Stromal cell of bone marrow (primary cell): ENCODE results near the gene MRPS27.

Experiments
- DNase-seq: peaks from one replicate; pipeline ENCODE4 v3.0.0-alpha.2; 2012; ENCODE audit warnings: low read depth

The MRPS27 gene

DNA sequence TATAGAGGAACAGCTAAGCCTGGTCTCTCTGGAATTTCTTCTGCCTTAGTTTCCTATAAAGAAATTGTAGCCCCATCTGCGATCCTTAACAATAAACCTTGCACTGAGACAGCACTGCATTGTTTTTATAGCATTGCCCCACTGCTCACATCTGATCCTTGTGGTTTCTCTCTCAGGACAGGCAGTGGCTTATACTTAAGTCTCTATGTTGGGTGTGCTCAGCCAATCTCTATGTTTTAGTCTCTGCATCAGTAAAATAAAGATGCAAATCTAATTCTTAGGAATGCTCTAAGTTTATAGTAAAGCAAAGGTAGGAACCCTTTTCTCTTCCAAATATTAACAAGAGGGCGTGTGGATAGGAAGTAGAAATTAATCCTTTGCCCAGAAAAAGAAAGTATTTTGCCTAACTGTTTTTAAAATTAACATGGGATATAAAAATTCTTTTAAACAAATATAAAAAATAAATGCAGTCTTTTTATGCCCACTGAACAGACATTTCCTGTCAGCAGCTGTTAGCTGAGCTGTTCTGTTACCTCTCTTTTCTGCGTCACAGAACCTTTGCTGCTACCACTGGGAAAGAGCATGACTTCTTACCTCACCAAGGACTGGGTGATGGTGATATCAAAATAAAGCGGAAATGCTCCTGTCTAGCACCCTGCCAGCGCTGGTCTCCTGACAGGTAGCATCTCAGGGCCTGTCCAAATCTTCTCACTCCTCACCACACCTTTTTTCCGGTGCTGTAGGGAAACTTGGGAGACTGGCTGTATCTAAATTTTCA is 29.5 kb downstream of the MRPS27 start:
- no peak for DNase-seq

GRCh38 chr5:72288924-72289323 is 31.1 kb downstream of the MRPS27 start:
- no peak for DNase-seq

DNA sequence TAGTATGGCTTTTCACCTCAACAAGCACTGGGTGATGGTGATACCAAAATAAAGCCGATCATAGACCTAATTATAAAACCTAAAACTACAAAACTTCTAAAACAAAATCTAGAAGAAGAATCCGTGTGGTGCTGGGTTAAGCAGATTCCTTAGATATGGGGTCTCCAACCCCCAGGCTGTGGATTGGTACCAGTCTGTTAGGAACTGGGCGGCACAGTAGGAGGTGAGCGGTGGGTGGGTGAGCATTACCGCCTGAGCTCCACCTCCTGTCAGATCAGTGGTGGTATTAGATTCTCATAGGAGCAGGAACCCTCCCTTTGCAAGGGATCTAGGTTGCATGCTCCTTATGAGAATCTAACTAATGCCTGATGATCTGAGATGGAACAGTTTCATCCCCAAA is 33.2 kb downstream of the MRPS27 start:
- no peak for DNase-seq

DNA sequence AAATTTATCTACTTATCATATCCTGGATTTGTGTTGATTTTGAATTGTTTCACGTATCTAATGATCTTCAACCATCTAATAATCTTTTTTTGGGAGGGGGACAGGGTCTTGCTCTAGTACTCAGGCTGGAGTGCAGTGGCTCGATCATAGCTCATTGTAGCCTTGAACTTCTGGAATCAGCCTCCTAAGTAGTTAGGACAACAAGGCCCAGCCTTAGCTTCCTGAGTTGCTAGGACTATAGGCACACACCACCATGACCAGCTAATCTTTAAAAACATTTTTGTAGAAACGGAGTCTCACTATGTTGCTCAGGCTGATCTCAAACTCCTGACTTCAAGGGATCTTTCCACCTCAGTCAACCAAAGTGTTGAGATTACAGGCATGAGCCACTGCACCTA is 34.6 kb downstream of the MRPS27 start:
- no peak for DNase-seq

- DNase-seq, result no peak
Measured at GRCh38 chr5:72284559-72285423, 35.2 kb downstream of the MRPS27 start.

DNA sequence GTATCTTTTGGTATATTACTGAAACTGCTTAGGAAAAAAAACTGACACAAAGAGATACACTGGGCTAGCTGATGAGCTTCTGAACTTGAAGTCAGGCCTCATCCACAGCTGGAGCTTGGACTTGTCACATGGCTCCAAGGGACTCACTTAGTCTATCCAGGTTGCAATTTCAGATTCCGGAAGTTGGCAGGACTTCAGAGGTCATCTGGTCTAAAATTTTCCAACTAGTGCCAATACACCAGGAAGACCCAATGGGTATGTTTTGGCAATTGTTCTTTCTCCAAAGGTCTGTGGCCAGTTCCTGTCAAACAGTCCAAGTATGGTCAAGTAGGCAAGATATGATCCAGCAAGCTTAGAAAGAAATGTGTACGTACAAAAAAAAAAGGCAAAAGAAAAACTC is 36.7 kb downstream of the MRPS27 start:
- DNase-seq, result no peak

GRCh38 chr5:72282878-72283277 is 37.2 kb downstream of the MRPS27 start:
- DNase-seq, result no peak

DNA sequence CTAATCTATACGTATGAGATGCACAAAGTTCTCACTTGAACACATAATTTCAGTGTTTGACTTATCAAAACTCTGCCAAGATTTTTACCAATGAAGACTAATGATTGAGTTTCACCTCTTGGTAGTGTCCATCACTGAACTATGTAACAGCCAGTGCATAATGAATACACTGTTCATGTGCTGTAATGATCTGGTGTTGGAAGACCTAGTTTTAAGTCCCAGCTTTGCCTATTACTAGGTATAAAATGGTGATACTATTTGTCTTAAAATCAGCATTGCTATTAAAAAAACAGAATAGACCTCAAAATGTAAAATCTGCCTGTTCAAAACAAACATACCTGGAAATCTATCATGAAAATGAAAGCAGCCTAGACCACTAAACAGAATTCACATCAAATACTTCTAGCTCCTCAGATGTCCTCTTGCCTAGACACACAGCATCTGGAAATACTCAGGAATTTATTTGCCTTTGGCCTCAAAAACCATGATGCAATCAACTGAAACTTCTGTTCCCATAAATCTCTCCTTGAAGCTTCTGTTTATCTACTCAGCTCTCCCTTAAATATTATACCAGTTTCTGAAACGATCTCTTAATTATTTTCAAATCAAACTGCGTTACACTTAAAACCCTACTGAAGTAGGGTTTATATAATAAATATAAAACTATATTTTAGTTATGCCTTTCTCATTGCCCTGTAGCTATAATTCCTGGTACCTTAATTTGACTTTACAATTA is 38.1 kb downstream of the MRPS27 start:
- DNase-seq, result peak; percentile 72

DNA sequence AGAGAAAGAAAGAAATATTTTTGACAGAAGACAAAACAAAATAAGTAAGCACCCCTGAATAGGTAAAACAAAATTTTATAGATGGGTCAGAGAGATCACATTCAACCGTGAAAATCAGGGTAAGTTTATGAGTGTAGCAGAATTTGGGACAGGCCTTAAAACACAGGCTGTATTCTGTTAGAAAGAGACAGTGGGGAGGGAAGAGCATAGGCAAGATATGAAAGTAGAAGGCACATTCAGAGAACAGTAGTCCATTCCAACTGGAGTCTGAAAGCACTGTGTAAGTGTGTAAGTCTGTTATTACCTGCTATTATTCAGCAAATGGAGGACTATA is 38.6 kb downstream of the MRPS27 start:
- DNase-seq, result no peak

GRCh38 chr5:72280581-72281069 is 39.4 kb downstream of the MRPS27 start:
- peak; percentile 47 for DNase-seq

DNA sequence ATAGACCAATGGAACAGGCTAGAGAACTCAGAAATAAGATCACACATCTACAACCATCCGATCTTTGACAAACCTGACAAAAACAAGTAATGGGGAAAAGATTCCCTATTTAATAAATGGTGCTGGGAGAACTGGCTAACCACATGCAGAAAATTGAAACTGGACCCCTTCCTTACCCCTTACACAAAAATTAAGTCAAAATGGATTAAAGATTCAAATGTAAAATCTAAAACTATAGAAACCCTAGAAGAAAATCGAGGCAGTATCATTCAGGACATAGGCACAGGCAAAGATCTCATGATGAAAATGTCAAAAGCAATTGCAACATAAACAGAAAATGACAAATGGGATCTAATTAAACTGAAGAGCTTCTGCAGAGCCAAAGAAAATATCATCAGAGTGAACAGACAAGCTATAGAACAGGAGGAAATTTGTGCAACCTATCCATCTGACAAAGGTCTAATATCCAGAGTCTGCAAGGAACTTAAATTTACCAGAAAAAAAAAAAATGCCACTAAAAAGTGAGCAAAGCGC is 43.8 kb downstream of the MRPS27 start:
- no peak for DNase-seq

GRCh38 chr5:72273547-72273946 is 46.5 kb downstream of the MRPS27 start:
- DNase-seq, result no peak

DNA sequence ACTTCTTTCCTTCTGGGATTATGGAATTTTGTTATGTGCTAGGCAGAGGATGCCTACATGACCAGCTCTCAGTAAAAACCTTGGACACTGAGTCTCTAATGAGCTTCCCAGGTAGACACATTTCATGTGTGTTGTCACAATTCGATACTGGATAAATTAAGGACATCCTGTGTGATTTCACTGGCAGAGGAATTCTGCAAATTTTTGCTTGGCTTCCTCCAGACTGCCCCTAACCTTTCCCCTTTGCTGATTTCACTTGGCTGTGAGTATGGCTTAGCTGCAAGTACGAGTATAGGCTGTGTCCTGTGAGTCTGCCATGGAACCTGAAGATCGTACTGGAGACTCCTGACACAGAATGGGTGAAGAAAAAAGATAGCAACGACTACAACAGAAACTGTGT is 47.6 kb downstream of the MRPS27 start:
- DNase-seq, result no peak

DNA sequence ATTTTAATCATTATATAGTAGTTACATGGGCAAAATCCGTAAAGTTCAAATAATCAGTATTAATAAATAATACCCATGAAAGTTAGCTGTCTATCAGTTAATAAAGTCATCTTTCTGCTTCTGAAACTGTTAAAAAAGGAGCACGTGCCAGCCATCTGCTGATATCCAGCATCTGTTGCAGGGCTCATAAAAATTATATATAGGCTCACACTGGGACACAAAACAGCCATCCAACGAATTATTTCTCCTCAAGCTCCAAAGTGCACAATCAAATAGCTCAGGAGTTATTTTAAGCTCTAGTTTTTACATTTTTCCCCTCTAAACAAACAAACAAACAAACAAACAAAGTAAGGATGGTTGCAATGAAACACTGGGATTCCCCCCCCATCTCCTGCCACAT is 48.3 kb downstream of the MRPS27 start:
- no peak for DNase-seq

DNA sequence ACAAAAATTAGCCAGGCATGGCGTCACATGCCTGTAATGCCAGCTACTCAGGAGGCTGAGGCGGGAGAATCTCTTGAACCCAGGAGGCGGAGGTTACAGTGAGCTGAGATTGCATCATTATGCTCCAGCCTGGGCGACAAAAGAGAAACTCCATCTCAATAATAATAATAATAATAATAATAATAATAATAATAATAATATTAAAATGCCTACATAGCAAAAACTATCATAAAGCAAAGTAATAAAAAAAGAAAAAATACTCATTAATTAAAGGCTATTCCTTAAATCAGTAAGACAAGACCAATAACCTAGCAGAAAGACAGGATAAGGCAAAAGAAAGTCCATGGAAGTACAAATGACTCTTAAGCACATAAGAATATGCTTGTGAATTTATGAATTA is 50.0 kb downstream of the MRPS27 start:
- no peak for DNase-seq

- DNase-seq, result no peak
Measured at GRCh38 chr5:72269411-72269780, 50.6 kb downstream of the MRPS27 start.

GRCh38 chr5:72268753-72269410 is 51.2 kb downstream of the MRPS27 start:
- DNase-seq, result no peak

GRCh38 chr5:72268260-72268659 is 51.8 kb downstream of the MRPS27 start:
- DNase-seq, result no peak

GRCh38 chr5:72267685-72268084 is 52.4 kb downstream of the MRPS27 start:
- DNase-seq, result no peak

- no peak for DNase-seq
Measured at GRCh38 chr5:72266862-72267261, 53.2 kb downstream of the MRPS27 start.

DNA sequence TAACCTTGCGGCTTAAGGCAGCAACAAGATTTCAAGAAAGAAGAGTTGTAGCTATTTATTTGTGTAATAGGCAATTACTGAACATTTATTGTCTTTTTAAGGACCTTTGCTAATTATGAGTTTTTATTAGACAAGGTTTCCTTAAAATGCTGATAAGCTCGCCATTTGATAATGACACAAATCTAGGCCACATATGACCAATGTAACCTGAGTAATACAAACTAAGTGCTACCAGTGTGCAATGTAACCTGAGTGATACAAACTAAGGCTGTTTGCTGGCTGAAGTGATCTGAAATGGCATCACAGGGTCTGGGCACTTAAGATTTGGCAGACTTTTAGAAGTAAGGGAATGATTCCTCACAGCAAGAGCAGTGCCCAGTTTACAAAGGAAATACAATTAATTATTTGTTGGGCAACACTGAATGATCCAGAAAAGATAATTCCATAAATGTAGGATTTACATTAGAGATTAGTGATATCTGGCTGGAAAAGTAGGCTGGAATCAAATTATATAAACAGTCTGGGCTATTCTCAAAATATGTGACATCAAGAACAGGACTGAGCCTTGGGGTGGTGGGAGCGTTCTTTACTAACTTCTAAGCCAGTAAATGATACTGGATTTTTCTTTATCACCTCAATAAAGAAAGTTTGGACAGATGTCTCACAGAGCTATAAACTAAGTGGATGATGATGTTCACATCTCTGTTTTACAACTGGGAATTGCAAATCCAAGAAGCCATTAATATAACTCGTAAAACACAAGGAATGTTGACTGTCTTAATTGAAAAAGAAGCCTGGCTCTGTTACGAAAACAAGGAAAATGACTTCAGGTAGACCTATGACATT is 54.8 kb downstream of the MRPS27 start:
- no peak for DNase-seq
